ENCODE results near the gene LDLRAD4.

Gene LDLRAD4

DNA sequence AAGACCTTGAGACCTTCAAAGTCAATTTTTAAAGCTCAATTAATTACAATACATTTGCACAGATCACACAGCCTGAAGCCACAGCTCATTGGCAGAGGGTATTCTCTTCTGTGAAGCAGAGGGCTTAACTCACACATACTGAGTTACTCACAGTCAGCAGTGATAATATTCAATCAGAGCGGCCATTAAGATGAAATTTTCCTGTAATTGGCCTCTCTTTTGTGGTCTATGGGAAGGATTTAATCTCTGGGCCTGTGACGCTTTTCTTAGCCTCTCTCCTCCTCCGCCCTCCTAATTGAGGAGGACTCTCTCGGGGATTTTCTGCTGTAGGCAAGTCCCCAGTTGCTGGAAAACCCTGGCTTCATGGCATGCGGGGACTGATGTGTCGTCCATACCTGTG is 12.3 kb upstream of the LDLRAD4 start:
- no peak for DNase-seq

- no peak for DNase-seq
Observed at GRCh38 chr18:13207294-13207693, 11.3 kb upstream of the LDLRAD4 start.

DNA sequence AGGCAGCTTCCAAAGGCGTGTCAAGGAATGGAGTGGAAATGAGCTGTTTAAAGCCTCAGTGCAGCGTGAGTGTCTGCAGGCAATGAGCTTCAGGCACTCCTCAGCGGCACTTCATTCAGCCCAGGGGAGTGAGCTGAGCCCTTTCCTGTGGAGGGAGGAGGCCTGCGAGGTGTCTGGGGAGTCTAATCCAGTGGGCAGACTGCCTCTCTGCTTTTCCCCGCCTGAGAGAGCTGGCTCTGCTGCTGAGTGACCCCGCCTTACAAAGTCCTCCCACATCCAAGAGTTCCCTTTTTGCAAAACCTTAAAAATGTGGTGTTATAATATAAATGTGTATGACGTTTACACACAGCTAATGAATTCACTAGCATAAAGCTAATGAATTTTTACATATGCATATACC is 7.0 kb upstream of the LDLRAD4 start:
- no peak for DNase-seq

- DNase-seq: no peak
Observed at GRCh38 chr18:13213036-13213795, 5.3 kb upstream of the LDLRAD4 start.

DNA sequence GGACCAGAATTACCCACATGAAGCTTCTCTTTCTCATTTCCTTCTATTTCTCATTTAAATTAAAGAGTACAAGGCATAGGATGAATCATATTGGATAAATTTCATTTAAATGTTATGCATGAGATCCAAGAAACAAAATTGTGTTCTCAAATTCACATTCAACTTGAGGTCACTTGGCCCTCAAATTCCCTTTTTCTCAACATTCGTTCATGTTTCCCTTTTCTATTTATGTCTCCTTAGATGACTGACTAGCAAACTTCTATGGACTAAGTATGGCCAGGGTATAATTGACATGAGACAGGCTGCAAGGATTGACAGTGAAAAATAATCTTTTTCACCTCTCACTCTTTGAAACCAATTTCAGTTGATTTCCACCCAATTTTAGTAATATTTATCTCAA is 4.0 kb upstream of the LDLRAD4 start:
- DNase-seq: no peak

- peak; percentile 59 for DNase-seq
Observed at GRCh38 chr18:13216092-13216582, 2.4 kb upstream of the LDLRAD4 start.

GRCh38 chr18:13216711-13217465 is 1.7 kb upstream of the LDLRAD4 start:
- peak; percentile 48 for DNase-seq

GRCh38 chr18:13217466-13217961 is 1.0 kb upstream of the LDLRAD4 start:
- DNase-seq: peak; percentile 56

GRCh38 chr18:13217971-13218367 is 591 bp upstream of the LDLRAD4 start:
- no peak for DNase-seq

DNA sequence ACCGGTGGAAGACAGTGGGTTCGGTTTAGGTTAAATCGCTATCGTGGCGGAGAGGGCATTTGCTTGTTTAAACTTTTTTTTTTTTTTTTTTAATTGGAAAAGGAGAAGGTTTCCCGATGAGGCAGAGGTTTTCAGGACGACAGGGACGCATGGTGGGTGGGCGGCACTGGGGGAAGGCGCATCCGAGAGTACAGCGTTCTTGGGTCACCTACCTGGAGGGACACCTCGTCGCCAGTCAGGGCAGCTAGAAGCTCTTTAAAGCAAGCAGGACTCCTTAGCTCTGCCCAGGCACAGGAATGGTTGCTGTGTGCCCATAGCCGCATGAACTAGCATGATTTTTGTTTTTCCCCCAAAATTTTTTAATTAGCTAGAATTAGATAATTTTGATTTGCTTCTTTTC is 437 bp downstream of the LDLRAD4 start:
- DNase-seq: no peak

DNA sequence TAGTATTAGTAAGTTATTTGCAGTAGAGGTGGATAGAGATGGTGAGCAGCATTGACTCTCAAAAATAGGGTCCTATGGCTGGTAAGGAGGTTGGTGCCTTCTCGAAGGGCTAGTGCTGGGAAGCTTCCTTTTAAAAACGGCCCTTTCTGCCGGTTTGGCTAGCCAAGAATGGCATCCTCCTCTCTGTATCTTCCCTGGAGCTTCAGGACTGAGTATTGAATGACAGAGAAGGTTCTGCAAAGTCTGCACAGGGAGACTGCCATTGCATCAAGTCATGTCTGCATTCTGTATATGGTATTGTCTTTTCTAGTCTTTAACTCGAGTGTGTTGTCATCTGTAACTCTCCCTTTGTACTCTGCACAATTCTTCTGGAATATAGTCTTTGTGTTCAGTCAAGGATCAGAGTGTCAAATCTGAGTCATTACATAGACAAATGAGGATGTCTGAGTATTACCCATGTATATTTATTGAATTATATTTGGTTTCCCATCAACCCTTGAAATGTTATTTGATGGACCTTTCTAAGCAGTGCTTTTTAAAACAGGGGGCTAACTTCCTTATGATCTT is 1.1 kb downstream of the LDLRAD4 start:
- no peak for DNase-seq

DNA sequence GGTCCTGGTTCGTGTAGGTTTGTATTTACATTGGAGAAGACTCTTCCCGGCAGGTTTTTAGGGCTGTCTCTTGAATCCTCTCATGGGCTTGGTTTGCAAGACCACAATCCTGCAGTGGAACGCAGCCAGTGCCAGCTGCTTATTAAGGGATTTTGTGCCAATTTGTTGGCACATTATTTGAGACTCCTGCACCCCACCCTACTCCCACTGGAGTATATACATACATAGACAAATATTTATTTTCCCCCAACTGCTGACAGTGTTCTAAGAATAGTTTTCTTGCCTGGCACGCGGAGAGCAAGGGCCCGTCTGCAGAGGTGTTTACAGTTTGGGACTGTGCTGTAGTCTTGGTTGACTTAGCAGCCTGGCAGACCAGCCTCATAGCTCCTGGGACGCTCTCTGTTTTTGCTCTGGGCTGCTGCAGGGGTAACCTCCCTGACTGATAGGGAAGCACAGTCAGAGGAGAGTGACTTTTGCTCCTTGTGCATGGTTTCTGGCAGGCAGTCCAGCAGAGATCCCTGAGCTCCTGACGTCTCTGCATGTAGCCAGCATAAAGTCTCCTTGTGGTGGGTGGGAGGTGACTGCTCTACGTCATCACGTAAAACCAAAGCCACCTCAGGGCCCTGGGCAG is 1.9 kb downstream of the LDLRAD4 start:
- no peak for DNase-seq

GRCh38 chr18:13221869-13222855 is 3.6 kb downstream of the LDLRAD4 start:
- DNase-seq: no peak

GRCh38 chr18:13222856-13223281 is 4.3 kb downstream of the LDLRAD4 start:
- DNase-seq: no peak

GRCh38 chr18:13223311-13224143 is 5.0 kb downstream of the LDLRAD4 start:
- DNase-seq: no peak

- no peak for DNase-seq
Observed at GRCh38 chr18:13225261-13225660, 6.7 kb downstream of the LDLRAD4 start.

DNA sequence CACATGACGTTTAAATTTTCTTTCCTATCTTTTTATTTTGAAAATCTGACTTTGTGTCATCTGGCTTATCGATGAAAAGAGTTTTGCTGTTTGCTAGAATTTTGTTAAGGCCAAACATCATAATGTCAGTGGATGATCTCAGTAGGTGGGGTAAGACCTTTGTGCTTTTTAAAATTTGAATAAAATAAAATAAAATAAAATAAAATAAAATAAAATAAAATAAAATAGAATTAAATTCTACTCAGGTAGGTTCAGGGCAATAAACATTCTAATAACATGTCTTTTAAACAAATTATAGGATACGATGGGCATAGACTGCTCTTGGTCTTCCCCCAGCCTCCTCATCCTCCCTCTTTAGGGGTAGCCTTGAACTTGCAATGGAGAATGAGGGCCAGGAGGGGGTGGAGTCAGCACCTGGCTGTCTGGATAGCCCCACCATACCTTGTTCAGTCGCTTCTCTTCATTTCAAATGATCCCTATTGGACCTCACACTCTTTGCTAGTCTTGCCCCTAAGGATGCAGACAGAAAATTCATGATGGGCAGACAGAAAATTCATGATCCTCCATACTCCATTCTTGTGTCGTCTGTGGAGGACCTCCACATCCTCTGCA is 8.1 kb downstream of the LDLRAD4 start:
- DNase-seq: no peak

DNA sequence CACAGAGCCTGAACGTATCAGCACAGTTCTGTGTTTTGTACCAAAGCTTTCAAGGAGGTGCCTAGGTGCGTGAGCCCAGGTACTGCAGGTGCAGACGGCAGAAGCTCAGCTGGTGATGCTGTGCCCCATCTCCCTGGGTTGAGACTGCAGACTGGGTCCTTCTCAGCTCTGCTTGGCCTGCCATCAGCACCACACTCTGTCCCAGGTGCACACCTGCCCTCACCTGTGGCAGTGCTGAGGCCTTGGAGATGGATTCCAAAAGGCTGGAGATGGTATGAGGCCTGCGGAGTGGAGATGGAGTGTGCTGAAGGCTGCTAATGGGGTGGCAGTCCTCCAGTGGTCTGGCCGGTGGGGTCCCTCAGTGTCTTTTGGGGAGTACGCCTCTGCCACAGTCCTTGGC is 9.3 kb downstream of the LDLRAD4 start:
- no peak for DNase-seq

GRCh38 chr18:13229001-13229671 is 10.6 kb downstream of the LDLRAD4 start:
- no peak for DNase-seq

GRCh38 chr18:13231151-13231550 is 12.6 kb downstream of the LDLRAD4 start:
- no peak for DNase-seq
